B cell (primary cell): Measurements from ENCODE around the gene DOCK7.

Source experiments
- CTCF ChIP-seq: fragments of 200-600 bp; IDR thresholded peaks from one replicate; pipeline ENCODE4 v1.8.0; 2022; ENCODE audit warnings: antibody characterized with exemption, mild to moderate bottlenecking
- EZH2 ChIP-seq: IDR thresholded peaks from 2 replicates; pipeline ENCODE4 v1.6.1; 2012; ENCODE audit warnings: borderline replicate concordance, low read depth, mild to moderate bottlenecking, moderate library complexity, low read length; ENCODE audit not compliant: insufficient read depth, poor library complexity, severe bottlenecking

- no peak for TF ChIP-seq CTCF
- no peak for TF ChIP-seq EZH2
These were observed 74.3 kb downstream of the DOCK7 start for GRCh38 chr1:62613890-62614289.
